Ramos (cell line): ENCODE results near the gene GGTLC3.
"Not testable (repeated sequence)": the region's sequence is repeated elsewhere in the genome, so short reads cannot be mapped to it uniquely, and the experiment has no call there.

Experiments used
- in situ Hi-C: fragments of 300-500 bp; cut with MboI; formaldehyde crosslinking; loops from one replicate; pipeline ENCODE4 v1.14.3; 2022; ENCODE audit warnings: low sequenced_read_pairs; ENCODE audit not compliant: unreplicated experiment

The GGTLC3 gene

GRCh38 chr22:18518061-18518460, at the start of gene GGTLC3:
TSS of gene GGTLC3 (minus strand) at chr22:18518161. CDS start at chr22:18517897, 264 bp downstream.
- in situ Hi-C loops = not testable (repeated sequence)

GRCh38 chr22:18560099-18560974, 42.4 kb upstream of the GGTLC3 start:
- in situ Hi-C loops = not testable (repeated sequence)

- in situ Hi-C loops = not testable (repeated sequence)
Measured at GRCh38 chr22:18558939-18559338, 41.0 kb upstream of the GGTLC3 start.

GRCh38 chr22:18558516-18558915, 40.6 kb upstream of the GGTLC3 start:
- in situ Hi-C loops = not testable (repeated sequence)

GRCh38 chr22:18554280-18555256, 36.6 kb upstream of the GGTLC3 start:
- in situ Hi-C loops = not testable (repeated sequence)

- in situ Hi-C loops = not testable (repeated sequence)
Measured at GRCh38 chr22:18552839-18553597, 35.1 kb upstream of the GGTLC3 start.

- in situ Hi-C loops = not testable (repeated sequence)
Measured at GRCh38 chr22:18551046-18551445, 33.1 kb upstream of the GGTLC3 start.

GRCh38 chr22:18549458-18550179, 31.7 kb upstream of the GGTLC3 start:
- in situ Hi-C loops = not testable (repeated sequence)

- in situ Hi-C loops = not testable (repeated sequence)
Measured at GRCh38 chr22:18544615-18545014, 26.7 kb upstream of the GGTLC3 start.

- in situ Hi-C loops = not testable (repeated sequence)
Measured at GRCh38 chr22:18543400-18543799, 25.4 kb upstream of the GGTLC3 start.

- in situ Hi-C loops = not testable (repeated sequence)
Measured at GRCh38 chr22:18539994-18540393, 22.0 kb upstream of the GGTLC3 start.

- in situ Hi-C loops = not testable (repeated sequence)
Measured at GRCh38 chr22:18534315-18534714, 16.4 kb upstream of the GGTLC3 start.

GRCh38 chr22:18533633-18534032, 15.7 kb upstream of the GGTLC3 start:
- in situ Hi-C loops = not testable (repeated sequence)

- in situ Hi-C loops = not testable (repeated sequence)
Measured at GRCh38 chr22:18529416-18530145, 11.6 kb upstream of the GGTLC3 start.

GRCh38 chr22:18528597-18529415, 10.8 kb upstream of the GGTLC3 start:
- in situ Hi-C loops = not testable (repeated sequence)

GRCh38 chr22:18527752-18528596, 10.0 kb upstream of the GGTLC3 start, which contains the start of gene TMEM191B:
TSS of gene TMEM191B (plus strand) at chr22:18527802. CDS start at chr22:18527981, 179 bp downstream.
- in situ Hi-C loops = not testable (repeated sequence)

- in situ Hi-C loops = not testable (repeated sequence)
Measured at GRCh38 chr22:18523328-18523727, 5.4 kb upstream of the GGTLC3 start.
